Measurements from ENCODE around the gene GABPB2.

The GABPB2 gene

DNA sequence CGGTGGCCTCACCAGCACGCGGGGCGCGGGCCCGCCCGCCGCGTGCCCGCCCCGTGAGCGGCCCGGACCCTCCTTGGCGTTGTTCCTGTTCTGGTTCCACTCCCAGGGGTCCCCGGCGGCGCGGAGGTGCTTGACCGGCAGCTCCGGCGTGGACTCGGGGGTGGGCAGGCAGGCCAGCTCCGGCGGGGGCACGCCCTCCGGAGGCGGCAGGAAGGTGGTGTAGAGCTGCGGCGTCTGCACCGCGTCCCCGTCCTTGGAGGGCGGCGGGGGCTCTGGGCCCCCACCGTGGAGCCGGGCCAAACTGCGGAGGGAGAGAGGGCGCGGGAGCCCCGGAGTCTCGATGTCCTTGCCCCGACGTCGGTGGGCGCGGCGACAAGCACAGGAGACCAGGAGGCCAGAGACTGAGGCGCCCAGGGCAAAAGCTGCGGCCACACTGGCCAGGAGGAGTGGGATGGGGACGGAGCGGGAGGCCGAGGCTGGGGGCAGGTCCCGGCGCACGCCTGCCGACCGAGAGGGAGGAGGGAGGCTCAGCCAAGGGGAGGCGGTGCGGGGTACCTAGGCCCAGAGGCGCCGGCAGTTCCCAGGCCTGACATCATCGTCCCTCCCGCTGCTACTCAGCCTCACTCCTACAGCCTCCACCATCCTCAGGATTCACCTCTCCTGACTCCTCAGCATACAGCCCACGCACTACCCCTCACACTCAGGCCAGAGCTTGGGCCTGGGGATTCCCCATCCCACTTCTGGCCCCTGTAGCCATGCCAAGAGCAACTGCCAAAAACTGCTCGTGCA, 62.7 kb downstream of the GABPB2 start:
- no peak for DNase-seq

DNA sequence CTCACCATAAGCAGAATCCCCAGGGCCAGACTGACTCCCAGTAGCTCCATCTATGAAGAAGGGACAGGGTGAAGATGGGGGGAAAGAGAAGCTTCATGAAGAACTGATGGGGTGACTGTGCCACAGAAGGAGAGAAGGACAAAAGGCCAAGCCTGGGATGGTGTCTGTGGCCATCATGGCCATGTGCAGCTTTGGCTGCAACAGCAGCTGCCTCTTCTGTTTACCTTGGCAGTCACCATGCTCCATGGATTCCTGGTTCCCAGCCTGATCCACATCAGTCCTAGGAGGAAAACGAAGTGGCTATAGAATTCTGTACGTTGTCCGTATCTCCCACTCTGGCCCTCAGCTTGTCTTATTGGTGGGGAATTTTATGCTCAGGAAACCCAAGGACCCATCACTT, 63.8 kb downstream of the GABPB2 start:
- no peak for DNase-seq

DNA sequence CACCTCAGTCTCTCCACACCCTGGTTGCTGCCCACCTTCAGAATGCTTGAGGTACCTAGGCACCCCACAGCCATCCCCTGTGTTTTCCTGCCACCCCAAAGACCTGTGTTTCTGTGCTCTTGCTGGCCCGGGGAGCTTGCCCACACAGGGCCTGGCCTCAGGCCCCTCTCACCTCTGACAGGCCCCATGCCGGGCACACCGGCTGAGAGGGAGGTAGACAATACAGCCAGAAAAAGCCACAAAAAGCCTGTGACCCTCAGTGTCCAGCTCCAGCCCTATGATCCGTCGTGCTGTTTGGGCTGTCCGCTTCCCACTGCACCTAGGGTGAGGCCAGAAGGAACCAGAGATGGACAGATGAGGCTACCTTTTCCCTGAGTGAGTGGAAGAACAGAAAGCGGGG, 64.4 kb downstream of the GABPB2 start:
- DNase-seq = no peak

DNA sequence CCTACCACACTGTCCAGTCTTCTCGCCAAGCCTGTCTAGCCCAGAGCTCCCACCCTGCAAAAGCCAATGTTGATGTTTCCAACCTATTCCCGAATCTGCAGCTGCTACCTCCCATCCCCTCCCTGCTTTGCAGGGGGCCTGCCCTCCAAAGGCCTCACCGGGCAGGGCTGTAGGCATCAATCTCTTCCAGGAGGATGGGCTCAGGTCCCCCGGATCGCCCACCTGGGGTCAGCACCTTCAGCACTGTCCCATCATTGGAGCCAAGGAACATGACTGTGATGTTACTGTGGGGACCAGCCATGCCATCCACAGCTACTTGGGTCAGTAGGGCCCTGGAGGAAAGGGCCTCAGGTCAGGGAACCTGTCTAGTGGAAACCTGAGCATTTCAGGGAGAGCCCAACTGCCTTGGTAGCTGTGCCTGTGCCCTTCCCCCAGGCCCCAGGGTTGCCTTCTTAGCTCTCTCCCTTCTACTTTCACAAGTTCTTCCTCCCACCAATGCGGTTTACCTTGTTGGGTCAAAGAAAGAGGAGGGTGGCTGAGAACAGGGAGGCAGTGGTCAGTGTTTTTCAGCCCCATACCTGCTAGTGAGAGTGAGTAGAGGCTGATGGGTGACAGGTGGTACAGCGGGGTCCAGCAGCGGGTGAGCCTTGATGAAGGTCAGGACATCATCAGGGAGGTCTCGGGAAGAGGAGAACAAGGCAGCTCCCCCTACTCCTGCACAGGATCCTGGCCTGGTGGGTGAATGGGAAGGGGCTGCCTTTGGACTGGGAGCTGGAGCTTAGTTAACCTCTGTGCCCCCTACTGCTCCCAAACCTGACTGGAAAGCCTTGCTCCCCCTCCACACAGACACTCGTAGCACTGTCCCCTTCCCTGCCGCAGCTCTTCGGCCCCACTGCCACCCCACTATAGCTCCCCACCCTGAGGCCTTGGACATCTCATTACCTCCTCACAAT, 65.1 kb downstream of the GABPB2 start:
- DNase-seq = no peak

DNA sequence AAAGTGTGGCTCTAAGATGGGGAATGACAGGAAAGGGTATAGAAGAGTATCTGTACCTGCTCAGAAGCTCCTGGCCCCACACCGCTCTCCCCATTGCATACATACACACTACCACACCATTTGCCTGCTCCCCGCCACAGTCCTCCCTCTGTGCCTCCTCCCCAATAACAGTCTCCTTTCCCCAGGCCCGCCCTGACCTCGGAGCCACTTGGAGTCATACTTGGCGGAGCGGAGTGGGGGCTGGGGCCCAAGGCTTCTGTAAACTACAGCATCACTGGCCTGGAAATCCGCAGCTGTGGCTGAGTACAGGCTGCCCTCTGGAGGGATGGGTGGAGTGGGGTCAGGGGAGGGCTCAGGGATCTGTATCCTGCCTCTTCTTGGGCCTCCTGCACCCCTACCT, 67.2 kb downstream of the GABPB2 start:
- DNase-seq = no peak

DNA sequence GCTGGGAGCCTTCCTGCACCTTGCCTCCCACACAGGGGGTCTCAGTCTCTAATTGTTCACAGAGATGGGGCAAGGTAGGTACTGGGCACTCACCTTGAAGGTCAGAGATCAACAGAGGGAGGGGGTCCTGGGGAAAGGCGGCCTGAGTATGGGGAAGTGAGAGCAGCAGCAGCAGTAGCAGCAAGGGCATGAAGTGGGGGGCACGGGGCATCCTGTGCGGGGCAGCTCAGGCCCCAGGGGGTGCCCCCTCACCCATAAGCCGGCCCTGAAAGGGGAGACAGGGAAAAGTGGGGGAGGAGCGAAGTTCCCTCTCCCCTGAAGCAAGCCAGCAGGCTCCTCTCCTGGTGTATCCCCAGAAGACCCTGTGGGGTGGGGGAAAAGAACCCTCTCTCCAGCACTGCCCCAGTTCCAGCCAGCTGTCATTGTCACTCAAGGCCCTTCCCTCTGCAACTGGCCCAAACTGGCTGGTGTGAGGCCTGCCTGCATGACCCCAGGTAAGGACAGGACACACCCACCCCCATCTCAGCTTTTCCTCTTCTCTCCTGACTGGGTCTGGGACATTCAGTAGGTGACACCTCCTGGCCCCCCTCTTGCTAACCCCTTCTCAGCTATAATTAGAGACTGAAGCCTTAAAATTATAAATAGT, 72.0 kb downstream of the GABPB2 start:
- DNase-seq = no peak

DNA sequence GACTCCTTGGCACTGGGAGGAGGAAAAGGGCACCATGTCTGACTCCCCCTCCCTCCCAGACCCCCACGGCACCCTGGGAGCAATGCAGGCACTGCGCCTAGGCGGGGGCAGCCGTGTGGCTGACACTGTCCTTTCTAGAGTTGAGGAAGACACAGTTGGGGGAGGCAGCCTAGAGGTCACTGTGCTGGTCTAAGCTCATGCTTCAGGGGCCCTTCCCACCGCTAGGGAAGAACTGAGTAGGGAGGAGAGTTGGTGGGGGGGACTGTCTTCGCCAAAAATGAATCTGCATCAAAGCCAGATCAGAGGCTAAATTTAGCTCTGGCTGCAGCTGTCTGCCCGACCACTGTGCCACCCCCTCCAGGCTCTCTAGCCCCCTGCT, 72.5 kb downstream of the GABPB2 start:
- no peak for DNase-seq

DNA sequence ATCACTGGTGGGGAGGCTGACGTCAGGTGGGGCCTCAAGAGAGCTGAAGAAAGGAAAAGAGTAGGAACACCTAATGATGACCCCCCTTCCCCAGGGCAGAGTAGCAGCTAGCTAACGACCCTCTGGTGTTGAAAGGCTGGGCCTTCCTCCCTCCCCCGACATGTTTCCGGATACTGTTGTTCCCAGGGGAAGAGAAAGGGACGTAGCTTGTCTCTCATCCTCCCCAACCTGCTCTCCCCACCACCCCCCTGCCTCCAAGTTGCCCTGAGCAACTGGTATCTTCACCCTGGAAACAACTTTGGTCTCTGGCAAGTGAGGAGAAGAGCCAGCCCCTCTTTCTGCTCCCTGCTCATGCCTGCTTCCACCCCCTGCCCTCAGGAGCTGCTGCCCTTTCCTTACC, 73.4 kb downstream of the GABPB2 start:
- no peak for DNase-seq

DNA sequence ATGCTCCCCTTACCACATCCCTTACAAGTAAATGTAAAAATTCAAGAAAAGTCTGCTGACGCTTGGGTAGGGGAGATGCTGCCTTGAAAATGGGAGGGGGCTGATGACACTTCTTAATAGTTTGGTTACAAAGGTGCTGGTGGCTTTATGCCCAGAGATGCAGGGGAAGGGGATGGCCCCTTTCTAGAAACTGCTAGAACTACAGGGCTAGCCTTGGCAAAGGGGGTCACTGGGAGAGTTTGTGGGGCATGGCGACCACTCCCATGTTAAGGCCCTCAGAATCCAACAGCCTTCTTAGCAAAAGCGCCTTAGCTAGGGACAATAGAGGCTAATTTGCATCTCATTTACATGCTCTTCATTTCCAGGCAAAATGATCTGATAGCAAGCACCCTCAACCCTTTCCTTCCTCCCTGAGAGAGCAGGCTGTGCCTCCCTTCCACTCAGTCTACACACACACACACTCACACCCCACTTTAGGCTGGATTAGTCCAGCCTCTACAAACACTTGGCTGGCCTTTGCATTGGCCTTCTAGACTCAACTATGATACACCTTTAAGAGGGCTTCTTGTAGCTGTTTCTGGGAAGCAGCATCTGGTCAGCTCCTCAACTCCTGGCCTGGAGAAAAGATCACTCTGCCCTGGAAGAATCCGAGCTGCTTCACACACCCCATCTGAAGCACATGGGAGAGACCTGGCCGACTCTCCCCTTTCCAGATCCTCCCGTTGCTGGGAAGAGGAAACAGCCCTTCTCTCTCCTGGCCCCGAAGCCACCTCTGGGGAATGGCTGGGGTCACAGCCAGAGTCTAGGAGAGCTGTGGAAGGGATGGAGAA, 74.1 kb downstream of the GABPB2 start:
- no peak for DNase-seq

DNA sequence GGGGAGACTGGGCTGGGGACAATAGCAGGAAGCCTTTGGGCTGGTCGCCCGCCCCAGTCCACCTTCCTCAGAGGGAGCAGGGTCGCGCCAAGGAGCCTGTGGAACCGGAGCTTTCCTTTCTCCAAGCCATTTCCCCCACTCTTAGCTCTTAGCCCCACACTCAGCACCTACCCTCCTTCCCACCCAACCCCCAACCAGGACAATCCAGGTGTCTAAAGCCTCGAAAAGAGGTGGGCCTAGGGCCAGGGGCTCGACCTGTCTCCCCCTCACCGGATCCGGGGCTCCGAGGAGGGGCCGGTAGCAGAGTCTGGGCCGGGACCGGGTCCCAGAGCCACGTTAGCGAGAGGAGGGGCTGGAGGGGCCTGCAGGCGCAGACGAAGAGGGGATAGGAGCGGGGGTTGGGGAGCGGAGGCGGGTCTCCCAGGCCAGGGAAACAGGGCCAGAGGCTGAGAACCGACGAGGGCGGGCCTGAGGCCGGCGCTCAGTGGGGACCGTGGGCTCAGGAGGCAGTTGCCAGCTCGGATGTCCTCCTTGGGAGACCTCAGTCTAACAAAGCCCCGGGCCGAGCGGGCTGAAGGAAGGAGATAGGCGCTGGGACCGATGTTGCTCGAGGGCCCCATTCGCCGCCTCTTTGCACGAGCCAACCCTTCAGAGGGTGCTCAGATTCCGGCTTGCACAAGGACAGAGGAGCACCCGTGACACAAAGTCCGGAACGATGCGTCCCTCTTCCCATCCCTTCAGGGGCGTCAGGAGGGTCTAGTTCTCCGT, 74.9 kb downstream of the GABPB2 start:
- no peak for DNase-seq

DNA sequence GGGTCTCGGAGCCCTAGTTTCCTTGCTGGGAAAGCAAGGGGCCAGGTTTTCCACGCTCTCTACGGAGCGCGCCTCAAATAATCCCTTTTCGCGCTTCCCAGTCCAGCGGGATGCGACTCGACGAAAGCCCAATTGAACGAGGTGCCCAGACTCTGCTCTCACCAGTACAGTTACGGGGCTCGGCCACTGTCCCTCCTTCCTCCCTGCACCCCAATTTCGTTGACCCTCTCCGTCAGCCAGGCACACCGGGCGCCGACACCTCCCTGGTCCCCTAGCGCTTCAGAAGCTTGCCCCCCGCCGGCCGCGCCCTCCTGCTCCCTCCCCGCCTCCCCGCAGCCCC, 75.5 kb downstream of the GABPB2 start:
- no peak for DNase-seq

DNA sequence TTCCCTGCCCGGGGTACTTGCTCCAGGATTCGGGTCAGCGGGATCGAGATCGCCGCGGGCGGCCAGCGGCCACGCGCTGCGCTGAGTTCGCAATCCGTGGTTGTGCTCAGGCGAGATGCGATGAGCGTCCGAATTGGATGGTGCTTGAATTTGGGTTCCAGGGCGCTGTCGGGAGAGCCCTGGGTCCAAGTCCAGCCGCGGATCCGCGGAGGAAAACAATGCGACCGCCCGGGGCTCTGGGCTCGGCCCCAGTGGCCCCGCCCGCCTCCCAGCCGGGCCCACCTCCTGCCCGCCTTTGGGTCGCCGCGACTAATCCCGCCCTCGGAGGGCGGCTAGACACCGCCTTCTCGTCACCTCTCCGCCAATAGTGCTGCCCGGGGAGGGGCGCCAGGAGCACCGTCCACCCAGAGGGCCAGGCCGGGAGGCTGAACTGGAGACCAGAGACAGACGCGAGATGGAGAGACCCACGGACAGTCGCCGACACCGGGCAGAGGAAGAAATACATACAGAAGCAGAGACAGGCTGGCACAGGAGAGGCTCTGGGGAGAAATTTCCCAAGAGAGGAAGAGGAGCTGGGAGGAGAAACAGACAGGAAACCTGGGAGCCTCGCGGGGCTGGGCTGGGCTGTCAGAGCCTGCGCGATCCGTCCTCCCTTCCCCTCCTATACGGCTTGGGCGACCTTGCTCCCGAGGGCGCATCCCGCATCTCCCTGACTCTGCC, 76.0 kb downstream of the GABPB2 start, which contains the start of gene SEMA6C:
Gene SEMA6C (minus strand): TSS at position 220 of the 720 bp plus-strand sequence. CDS start 4,010 bp downstream, outside the sequence.
- peak; percentile 41 for DNase-seq

DNA sequence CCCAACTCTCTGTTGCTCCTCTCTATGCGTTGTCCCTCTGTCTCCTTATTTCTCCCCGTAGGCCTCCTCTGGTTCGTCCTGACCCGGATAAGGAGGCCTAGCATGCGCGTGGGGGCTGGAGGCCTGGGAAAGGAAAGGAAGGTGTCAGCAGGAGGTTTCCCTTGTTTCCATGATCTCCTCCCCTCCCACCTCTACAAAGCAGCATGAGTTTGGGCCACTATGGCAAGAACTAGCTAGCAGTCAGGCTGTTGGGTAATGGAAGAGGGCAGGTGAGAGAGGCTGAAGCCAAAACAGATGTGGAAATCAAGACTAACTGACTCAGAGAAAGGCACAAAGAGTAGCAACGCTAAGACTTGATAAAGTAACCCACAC, 76.6 kb downstream of the GABPB2 start:
- no peak for DNase-seq

DNA sequence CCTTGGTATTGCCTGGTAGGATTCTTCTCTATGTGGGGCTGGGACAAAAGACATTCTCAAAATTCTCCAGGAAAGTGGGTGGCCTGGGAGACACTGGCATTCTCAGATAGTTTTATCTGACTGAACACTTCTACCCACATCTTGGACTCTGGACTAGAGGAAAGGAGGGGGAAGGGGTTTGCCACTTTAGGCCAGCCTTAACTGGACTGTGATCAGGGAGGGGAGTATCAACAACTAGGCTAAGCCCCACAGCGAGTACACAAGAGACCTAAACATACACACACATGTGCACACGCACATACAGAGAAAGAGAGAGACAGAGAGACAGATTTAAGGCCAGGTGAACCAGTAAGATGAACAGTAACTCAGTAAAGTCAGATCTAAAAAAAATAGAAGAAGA, 77.1 kb downstream of the GABPB2 start:
- no peak for DNase-seq

DNA sequence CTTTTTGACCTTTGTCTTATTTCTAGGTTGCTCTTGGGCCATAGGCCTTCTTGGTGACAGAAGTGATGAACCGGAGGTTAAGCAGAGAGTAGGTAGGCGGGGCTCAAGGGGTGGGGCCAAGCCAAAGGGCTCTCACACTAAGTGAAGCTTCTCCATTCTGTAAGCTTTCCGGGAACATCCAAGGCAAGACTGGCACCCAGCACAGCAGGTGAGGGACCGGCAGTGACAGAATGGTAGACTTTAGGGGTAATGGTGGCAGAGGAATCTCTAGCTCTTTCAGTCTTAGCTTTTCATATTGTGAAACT, 85.9 kb downstream of the GABPB2 start, which contains the start of gene TNFAIP8L2:
Gene TNFAIP8L2 (plus strand): TSS at position 135 of the 305 bp plus-strand sequence. CDS start 2,049 bp downstream, outside the sequence.
- DNase-seq = peak; percentile 78

DNA sequence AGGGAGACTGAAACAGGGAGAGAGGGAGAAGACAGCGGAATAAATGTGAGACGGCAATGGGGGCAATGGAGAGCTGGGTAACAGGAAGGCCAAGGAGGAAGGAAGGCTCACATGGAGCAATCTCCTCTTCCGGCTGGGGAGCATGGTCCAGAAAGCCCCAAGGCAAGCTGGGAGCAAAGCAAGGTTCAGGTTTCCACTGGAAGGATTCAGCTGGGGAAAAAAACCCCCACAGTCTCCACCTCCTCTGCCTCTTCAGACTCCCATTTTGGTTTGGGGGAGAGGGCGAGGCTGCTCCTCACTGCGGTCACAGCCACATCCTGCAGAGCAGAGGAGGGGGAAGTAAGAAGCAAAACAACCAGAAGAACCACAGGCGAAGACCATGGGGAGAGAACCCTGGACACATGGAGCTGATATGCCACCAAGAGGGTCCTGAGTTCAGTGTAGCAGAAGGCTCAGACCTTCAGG, 86.5 kb downstream of the GABPB2 start:
- DNase-seq = peak; percentile 97

DNA sequence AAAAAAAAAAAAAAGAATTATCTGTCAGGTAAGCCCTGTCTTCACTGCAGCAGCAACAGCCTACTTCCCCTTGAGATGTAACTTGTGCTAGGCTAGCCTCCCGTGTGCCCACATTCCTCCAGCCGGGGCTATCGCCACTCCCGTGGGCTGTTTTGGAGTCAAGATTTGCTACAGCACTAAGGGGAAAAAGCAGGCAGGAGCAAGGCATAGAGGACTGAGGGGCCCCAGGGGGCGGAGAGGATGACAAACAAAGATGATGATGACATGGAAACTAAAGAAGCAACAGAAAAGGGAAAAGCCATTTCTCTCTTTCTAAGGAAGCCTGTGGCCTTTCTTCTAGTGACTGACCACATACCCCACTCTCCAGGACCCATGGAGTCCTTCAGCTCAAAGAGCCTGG, 87.8 kb downstream of the GABPB2 start:
- peak; percentile 10 for DNase-seq

DNA sequence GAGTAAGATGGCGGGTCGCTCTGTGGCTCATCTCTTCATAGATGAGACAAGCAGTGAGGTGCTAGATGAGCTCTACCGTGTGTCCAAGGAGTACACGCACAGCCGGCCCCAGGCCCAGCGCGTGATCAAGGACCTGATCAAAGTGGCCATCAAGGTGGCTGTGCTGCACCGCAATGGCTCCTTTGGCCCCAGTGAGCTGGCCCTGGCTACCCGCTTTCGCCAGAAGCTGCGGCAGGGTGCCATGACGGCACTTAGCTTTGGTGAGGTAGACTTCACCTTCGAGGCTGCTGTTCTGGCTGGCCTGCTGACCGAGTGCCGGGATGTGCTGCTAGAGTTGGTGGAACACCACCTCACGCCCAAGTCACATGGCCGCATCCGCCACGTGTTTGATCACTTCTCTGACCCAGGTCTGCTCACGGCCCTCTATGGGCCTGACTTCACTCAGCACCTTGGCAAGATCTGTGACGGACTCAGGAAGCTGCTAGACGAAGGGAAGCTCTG, 88.2 kb downstream of the GABPB2 start:
- no peak for DNase-seq

DNA sequence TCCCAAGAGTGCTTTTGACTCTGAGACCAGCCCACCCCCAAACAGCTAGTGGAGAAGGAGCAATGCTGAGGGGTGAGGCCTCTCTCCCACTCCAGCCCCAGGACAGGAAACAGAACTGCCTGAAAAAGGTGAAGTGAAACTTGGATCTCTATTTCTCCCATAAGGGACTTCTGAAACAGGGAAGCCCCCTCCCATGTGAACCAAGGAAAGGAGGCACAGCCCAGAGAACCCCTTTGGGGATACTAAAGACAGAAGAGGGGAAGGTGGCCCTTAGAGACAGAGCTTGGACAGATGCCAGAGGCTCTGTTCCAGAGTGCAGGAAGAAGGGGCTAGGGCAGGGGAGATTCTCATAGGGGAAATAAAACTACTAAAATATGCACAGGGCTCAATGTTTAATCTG, 88.8 kb downstream of the GABPB2 start:
- no peak for DNase-seq

DNA sequence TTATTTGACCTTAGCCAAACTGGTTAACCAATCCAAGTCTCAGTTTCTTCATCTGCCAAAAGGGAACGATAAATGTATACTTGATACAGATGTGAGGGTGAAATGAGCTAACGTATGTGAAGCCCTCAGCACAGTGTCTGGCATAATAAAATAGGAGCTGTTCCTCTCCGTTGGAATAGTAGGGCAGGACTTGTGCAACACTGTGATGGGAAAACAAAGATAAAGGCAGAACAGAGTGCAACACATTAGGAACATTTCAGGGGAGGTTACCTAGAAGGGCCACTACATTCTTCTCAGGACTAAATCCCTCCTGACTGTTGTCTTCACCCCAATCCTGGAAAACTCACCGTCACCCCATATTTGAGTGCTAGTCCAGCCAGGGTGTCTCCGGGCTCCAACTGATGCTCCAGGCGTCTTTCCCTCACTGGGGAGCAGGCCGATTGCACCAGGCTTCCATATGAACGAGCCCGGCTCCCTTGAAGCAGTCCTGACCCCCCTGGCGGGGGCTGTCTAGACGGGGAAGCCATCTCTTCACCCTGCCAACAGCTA, 94.2 kb downstream of the GABPB2 start:
- DNase-seq = no peak
